Stimulated activated CD4-positive, alpha-beta T cell treated with anti-CD3 and anti-CD28 coated beads, Interleukin-4, amount 100 ng/mL, for 4 hours (primary cell): Measurements from ENCODE around the gene CRABP2.

Experiments used
- DNase-seq, 2 experiments: peaks; one replicate each; pipeline ENCODE4 v3.0.0-alpha.2; 2020

CRABP2 gene

DNA sequence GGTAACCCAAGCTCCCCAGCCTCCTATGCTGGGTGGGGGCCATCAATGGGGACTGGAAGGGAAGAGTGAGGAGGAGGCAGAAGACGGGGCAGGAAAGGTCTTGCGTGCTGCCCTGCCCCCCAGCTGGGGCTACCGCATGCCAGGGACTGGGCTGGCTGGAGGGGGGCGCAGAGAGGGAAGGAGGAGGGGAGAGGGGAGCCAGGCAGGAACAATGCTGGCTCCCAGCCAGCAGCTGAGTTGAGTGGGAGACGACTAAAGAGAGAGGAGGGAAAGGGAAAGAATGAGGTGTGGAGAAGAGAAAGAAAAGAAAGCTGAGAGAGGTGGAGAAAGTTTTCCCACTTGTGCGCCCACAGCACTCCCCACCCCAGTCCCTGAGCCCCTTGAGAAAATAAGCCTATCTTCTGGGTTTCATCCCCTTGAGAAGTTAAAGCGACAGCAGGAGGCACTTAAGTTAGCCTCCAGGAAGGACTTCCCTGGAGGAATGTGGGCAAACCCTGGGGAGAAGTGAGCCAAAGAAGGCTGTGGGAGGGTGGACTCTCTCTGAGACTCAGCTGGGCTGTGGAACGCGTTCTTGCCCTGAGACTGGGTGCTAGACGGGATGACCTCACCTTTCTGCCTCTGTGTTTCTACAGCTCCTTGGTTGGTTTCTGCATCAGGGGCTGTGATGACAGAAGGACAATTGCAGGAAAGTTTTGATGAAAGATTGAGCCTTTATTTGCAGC lies 15.3 kb downstream of the CRABP2 start:
- DNase-seq = no peak

DNA sequence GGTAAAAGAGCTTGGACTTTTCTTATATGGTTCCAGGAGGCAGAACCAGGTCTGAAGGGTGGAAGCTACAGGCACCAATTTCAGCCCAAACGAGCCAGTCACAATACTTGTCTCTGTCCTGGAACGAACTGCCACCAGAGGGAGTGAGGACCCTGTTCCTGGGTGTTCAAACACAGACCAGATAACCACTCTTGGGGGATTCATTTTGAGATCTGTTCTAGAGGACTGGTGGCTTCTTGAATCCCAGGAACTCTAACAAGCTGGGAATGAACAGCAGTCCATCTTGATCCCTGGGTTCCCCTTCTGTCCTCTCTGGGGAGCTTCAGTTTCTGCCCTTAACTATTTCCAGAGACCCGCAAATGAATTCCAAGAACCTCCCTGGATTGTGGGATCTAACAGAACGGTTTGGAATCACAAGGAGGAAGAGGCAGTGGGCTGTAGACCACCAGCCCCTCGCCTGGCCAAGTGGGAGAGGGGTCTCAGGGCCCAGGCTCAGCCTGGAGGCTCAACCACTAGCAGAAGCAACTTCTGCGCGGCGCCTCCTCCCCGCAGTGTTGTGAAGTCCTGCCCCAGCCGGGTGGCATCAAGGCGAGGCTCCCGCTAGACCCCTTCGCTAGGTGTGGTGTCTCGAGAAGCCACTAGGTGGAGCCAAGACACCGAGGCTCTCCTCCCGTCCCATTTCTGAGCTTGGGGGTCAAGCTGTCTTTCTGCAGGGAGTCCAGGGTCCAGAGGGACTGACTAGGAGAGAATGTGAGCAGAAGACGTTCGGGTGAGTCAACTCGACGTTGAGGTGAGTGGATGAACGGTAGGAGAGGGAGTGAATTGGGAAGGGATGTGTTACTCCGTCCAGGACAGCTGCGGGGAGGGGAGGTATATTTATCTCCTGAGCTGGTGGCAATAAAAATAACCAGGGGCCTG lies 16.1 kb downstream of the CRABP2 start:
- peak; percentile 67 to 72 for DNase-seq

DNA sequence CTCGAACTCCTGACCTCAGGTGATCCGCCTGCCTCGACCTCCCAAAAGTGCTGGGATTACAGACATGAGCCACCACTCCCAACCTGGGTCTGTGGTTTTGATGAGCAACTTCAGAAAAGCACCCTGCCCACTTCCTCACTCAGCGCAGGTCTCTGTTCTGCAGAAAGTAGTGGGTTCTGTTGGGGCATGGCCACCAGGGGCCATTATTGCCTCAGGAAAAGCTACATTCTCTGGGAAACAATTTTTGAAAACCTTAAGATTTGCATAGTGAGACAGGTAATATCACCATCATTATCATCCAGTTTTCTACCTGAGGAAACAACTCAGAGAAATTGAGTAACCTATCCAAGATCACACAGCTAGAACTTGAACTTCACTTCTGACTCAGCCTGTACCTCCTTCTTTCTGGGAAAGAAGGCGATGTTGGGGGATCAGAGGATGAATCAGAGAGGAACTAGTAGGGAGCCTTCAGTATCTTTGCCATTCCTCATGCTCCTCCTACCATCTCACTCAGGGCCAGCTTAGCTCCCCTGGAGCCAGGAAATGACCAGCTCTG lies 21.1 kb downstream of the CRABP2 start:
- no peak for DNase-seq

DNA sequence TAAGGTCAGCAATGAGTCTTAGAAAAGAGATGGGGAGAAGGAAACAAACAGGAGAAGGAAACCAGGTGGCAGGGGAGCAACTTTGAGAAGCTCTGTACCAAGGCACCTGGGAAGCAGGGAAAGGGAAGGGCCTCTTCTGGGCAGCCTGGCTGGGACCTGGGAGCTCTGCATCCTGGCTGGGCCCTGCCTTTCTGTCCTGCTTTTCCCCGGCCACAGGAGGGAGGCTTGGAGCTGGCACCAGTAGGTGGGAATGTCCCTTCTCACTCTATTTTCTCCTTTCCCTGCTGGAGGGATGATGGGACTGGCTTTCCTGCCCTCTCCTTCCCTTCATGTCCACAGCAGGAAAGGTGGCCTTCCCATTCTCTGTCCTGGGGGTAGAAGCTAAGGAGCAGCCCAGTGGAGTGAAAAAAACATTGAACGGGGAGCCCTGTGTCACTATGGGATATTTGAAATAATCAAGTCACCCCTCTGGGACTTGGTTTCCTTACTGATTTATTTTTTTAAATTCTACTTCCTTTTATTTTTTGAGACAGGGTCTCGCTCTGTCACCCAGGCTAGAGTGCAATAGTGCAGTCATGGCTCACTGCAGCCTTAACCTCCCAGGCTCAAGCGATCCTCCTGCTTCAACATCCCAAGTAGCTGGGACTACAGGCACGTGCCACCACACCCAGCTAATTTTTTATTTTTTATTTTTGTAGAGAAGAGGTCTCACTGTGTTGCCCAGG lies 23.1 kb downstream of the CRABP2 start:
- no peak for DNase-seq

DNA sequence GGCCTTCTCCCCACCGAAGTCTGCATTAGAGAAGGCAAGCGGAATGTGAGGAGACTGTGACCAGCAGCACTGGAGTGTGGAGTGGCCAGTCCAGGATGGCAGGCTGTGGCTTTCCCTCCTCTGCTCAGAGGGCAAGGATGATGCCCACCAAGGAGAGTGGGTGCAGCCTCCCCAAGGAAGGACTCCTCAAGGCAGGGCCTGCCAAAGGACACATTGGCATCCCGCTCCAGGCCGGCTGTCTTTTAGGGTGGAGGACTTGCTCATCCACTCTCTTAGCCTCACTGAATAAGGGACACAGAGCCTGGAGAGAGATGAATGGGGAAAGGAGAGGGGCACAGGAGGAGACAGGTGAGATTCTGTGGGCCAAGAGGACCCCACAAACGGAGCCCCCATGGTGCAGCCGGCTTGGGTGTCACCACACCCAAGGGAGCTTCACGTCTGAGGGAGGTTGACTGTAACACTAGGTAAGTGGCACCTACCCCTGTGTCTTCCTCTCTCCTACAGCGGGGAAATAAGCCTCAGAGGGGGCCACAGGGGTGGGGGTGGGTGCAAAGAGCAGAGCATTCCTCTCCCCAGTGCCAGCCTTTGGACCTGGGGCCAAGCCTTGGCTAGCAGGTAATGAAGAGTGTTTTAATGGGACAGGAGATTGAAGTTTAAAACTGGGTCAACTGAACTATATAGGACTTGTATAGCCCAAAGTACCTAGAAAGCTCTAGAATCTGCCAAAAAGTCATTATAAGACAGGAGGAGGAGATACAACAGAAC lies 24.0 kb downstream of the CRABP2 start:
- DNase-seq = no peak

DNA sequence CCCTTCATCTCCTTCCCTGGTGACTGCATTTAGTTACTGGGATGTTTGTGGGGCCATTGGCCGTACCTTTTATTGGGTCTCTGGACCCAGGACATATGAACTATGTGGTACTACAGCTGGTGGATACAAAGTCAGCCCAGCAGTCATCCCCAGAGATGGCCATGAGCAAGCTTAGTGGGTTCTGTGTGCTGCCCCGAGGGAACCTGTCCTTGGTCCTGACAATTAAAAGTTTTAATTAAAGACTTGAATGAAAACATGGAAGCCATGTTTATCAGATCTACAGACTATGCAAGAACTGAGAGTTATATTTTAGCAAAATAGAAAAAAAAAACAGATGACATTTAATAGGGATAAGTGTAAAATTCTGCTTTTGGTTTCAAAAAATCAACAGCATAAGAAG lies 25.3 kb downstream of the CRABP2 start:
- no peak for DNase-seq

DNA sequence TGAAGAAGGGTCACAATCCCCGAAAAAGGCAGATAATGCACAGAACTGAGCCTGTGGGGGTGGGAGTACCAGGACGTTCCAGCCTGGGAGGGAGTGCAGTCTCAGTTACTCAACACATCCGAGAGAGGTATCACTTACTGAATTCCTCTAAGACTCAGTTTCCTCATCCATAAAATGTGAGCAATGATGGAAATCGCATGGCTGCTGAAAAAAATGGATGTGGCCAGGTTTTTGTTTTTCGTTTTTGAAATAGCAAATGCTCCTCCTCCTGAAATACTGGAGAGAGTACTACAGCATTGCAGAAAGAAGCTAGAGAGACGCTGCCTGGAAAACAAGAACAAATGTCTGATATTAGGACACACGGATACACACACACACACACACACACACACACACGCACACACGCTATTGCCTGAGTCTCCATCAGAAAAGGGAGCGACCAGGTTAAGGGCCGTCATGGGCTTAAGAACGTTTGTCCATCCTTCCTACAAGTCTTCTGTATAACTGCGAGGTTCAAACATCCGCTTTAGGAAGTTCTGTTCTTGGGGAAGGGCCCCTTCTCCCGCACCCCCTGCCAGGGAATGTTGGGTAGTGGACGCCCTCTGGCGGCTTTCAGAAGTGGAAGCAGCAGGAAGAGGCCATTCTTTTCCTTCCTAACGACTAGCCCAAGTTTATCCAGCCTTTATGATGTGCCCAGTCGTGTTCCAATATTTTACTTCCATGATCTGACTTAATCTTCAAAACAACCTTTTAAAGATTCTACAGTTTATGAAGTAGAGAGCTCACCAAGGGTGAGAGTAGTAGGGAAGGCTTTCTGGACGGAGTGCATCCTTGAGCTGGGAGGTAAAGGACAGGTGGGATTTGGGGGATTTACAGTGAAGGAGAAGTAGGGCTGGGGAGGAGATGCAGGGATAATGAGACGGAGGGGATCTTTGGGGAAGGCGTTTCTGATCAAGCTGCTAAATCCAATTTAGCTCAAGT lies 27.5 kb downstream of the CRABP2 start:
- no peak for DNase-seq

DNA sequence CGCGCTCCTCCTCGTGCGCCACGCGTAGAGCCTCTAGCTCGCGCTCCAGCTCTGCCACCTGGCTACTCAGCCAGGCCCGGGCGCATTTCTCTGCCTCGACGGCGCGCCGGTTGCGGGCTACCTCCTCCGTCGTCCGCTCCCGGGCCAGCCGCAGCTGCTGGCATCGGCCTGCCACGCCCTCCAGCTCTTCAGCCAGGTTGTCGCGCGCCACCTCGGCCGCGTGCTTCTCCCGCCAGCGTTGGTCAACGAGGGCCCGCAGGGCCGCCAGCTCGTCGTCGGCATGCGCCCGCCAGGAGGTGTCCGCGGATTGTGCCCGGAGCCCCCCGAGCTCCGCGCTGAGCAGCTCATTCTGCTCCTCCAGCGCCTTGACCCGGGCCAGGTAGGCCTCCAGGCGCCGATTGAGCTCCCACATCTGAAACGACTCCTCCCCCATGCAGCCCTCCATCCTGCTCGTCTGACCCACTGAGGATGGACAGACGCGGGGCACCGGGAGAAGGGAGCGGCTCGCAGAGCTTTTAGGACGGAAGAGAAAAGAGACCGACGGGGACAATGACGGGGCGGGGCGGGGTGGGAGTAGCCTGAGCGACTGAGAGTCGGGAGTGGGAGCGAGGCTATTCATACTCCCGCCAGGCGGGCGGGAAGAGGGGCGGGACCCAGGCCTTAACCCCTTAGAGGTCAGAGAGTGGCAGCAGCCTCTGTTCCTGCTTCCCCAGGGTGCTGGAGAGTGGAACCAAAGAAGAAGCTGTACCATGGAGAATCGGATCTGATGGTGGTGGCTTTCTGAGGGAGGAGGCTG lies 28.4 kb downstream of the CRABP2 start, which contains the start of gene NES:
Gene NES (minus strand): TSS at position 588 of the 796 bp plus-strand sequence. CDS start 143 bp downstream, at position 445.
- no peak for DNase-seq

DNA sequence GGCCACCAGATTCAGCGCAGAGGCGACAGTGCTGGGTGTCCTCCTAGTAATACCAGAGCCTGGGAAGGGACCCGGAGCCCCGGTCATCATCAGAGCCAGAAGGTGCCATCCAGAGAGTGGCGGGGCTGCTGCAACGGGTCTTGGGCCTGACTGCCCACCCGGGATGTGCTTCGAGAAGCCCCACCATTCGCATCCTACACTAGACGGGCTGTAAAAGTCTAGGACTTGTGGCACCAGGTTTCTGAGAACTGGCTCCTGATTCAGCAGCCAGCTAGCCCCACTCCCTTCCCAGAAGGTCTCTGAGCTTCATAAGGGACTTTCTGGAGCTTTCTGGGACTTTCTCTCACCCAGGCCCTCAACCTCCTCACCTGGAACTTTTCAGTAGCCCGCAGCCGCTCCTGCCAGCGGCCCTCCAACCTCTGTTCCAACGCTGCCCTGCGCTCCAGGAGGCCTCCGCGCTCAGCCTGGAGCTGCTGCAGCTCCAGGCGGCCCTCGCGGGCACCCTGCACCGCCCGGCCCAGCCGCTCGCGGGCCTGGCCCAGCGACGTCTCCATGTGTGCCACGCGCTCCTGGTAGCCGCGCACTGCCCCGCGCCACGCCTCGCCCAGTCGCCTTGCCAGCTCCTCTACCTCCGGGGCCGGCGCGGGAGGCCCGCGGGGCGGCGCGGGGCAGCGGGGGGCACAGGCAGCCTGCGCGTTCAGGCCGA lies 29.1 kb downstream of the CRABP2 start:
- DNase-seq = no peak

DNA sequence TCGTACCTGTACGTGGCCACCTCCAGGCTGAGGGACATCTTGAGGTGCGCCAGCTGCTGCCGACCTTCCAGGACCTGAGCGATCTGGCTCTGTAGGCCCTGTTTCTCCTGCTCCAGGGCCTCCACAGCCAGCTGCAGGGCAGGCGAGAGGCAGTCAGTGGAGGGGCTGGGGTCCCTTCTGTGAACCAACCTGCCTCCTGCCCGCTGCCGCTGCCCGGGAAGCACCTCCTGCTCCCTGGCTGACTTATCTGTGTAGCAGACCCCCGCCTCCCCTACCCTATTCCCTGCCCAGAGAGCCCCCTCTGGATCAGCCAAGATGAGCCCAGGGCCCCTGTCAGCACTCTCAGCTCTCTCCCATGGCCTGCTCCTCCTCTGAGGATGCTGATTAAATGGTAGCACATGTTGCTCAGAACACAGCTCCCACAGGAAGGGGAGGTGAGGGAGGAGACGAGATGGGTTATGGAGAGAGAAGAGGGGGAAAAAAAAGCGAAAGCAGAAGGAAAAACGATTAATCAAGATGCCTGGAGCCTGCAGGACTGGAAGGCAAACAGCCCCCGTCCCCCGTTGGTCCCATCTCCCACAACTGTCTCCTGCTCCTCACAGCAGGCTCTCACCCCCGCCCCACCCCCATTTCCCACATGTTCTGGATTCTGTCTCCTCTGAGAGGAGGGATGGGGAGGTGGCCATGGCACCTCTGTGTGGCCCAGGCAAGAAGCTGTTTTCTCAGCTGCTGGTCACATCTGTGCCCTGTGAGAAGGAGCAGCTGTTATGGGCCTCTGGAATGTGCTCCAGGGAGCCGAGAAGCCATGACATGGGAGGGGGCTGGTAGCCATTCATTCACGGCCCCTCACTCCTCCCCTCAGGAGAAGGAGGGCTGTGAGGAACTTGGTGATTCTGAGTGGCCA lies 29.9 kb downstream of the CRABP2 start:
- DNase-seq = no peak

DNA sequence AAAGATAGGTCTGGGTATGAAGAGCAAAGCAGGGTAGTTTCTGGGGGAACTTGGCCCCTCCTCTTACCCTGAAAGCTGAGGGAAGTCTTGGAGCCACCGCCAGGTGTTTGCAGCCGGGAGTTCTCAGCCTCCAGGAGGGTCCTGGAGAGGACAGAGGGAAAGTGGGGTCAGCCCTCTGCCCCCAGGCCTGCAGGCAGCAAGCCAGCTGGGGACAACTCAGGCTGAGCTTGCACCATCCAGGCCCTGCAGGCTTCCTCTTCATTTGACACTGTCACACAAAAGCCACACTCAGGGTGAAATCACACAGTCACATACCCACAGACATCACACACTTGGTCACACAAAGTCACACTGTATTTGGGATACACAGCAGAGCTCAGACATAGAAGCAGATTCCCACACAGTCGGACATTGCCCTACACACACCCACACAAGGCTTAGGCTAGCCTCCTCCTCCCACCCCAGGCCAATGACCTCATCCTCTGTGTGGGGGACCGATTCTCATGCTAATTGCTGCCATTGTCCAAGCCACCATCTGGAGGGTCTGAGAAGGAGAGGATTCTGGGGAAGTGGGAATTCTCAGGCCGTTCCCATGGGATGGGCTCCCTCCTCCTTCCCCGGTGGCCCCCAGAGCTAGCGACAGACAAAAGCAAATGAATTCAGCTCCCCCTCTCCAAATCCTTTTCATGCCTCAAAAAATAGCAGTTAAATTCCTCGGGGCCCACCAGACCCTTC lies 31.8 kb downstream of the CRABP2 start:
- DNase-seq = no peak

DNA sequence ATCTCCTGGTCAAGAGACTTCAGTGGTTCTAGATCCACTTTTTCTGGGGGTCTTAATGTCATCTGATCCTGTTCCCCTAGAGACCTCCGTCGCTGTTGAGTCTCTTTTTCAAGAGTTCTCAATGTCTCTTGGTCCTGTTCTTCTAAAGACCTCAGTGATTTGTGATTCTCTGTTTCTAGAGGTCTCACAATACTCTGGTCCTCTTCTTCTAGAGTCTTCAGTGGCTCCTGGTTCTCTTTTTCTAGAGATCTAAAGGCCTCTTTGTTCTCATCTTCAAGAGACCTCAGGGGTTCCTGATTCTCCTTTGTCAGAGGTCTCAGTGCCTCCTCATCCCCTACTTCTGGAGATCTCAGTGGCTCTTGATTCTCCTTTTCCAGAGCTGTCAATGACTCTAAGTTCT lies 33.6 kb downstream of the CRABP2 start:
- DNase-seq = no peak

DNA sequence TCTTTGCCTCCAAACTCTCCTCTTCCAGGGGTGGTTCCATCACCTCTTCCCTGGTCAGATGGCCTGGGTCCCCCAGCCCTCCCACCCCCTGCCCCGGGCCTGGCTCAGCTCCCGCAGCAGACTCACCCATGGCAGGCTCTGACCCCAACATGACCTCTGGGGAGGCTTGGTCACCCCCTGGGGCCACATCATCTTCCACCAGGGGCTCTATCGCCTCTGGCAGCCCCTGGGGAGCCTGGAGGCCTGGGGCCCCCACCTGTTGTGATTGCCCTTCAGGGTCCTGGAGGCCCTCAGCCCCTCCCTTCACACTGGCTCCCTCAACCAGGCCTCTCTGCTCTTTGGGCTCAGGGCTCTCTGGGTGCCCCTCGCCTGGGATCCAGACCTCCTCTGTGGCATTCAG lies 34.6 kb downstream of the CRABP2 start:
- no peak for DNase-seq

DNA sequence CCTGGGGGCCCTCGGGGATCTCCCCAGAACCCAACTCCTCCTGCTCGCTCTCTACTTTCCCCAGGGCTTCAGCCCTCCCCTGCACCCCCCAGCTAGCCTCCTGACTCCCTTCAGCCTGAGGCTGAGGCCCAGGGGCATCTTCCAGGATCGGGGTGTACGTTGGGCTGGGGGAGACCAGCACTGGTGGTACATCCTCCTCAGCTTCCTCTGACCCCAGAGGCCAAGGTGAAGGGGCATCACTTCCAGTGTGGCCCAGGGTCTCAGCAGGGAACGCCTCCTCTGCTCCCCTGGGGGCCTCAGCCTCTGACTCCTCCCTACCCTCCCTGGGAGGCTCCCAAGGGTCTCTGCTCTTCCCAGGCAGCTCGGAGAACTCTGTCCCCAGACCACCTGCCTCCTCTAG lies 35.0 kb downstream of the CRABP2 start:
- DNase-seq = no peak

DNA sequence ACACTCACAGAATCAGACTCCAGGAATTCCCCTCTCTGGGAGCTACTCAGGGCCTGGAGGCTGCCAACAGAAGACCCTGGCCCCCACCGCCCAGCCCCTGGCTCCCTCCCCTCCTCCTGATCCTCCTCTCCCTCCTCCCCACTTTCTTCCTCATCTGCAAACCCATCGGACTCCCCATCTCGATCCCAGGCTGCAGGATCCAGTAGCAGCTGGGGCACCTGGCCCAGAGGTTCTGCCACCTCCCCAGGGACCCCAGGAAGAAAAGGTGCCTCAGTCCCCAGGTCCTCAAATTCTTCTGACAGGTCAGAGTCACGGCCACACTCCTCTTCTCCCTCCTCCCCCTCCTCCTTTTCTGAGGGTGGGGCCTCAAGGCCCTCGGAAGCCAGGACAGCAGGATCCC lies 35.6 kb downstream of the CRABP2 start:
- no peak for DNase-seq

DNA sequence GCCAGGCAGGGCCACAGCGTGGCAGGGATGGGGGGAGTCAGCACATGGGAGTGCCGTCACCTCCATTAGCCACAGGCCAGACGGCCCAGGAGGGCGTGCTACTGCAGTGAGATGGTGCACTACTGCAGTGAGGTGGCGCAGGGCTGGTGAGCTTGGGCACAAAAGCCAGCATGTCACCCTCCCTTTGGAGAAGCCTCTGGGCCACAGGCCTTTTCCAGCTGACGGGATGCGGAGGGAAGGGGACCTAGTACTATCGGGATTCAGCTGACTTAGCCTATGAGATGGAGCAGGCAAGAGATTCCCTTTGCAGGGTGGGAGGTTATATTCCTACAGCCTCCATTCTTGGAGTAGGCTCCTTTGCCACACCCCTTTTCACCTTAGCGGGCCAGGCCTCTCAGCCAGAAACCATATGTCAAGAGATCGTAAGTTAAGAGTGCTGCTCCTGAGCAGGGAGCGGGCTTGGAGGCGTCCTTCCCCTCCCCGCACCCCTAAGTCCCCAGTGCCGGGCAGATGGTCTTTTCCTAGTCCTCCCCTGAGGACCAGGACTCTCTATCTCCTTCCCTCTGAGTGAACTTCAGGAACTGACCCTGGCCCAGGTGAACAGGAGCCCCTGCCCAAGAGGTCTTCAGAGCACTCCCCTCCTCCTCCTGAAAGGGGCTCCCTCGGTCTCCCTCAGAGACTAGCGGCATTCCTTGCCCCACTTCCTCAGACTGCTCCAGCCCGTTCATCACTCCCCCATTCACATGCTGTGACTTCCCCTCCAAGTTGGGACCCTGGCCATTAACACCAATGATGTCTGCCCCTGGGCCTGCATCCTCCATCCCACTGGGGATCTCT lies 36.4 kb downstream of the CRABP2 start:
- DNase-seq = no peak
